ENCODE results near the gene BRD7. TPM values are rescaled to one million over a fixed set of nuclear protein-coding genes. Genes with fewer than 3 reads are reported as not detected.

The BRD7 gene
- total and polyA plus RNA-seq, 2 donors (not counting 3 experiments of a cell fraction or from before 2014, with no cell fraction given): 17.1 to 69.1 TPM

DNA sequence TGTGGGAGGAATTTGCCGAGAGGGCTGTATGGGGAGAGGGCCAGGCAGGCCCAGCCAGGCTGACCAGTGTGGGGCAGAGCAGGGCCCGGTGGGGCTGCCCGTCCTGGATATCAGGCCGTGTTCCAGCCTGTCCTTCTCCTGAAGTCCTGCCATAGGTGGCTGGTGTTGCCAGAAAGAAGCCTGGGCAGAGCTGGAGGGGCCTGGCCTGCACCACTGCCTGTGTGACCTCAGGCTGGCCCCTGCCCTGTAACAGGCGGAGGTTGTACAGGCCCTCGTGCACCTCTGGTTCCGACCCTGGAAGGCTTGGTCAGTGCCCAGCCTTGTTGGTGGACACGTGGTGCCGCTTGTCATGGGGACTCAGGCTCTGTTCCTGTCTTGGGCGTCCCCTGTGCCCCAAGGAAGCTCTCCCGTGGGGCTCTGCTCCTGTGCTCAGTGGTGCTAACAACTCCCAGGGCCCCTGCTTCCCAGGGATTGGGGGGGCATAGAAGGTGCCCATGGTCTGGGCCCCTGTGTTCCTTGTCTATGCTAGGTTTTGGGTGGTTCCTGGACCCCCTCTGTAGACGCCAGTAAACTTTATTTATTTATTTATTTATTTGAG is 69.2 kb downstream of the BRD7 start:
- dilution Hi-C loops (cut with MboI; ENCODE audit: extremely low pct_ligation_motif_present, low sequenced_read_pairs) (no loop called here), intact Hi-C loops (cut with micrococcal nuclease) (no loop called here)
- ChIA-PET CTCF (no interaction called here), POLR2A (no interaction called here)
- FAIRE-seq (no peak), DNase-seq (ENCODE audit: low read depth, low spot score) (no peak)
- Histone ChIP-seq H3K79me2 (ENCODE audit: control insufficient read depth, insufficient read depth, low read length) (no peaks in the 10 kb centered on the region), H2AFZ (ENCODE audit: low read depth, low read length) (no peak overlapping the region), H3K9me3 (replicated peaks; ENCODE audit: control insufficient read depth, insufficient read depth, low read length) (no peaks in the 10 kb centered on the region), H3K4me3 (replicated peaks in 1 of 3; ENCODE audit: insufficient read depth in 1 of 3, low read depth in 1 of 3, low read length in 3 of 3) (no peak overlapping the region), H3K9ac (replicated peaks; ENCODE audit: extremely low read depth, insufficient read depth, low read length) (no peak overlapping the region), H3K4me1 (ENCODE audit: control insufficient read depth, extremely low read depth, insufficient read depth, low read length) (no peaks in the 10 kb centered on the region), H3K27me3 (ENCODE audit: control insufficient read depth in 2 of 2, insufficient read depth in 2 of 2, low read length in 2 of 2) (no peaks in the 10 kb centered on the region), H4K20me1 (replicated peaks; ENCODE audit: control insufficient read depth, extremely low read depth, insufficient read depth, low read length) (no peaks in the 10 kb centered on the region), H3K4me2 (ENCODE audit: insufficient read depth, low read length) (no peak overlapping the region), H3K27ac (ENCODE audit: insufficient read depth, low read depth, low read length) (no peak overlapping the region), H3K36me3 (ENCODE audit: control insufficient read depth in 2 of 2, extremely low read depth in 1 of 2, insufficient read depth in 2 of 2, low read length in 2 of 2) (no peaks in the 10 kb centered on the region), H3K9me1 (replicated peaks; ENCODE audit: control insufficient read depth, extremely low read depth, insufficient read depth, low read length) (no peaks in the 10 kb centered on the region)
- TF ChIP-seq POLR2A (IDR thresholded peaks at IDR 0.05; ENCODE audit: low read depth, low read length): no peak
- no peak for TF ChIP-seq GATA2 (IDR thresholded peaks at IDR 0.05; ENCODE audit: insufficient read depth, insufficient read length, low read depth, low read length)
- no peak for TF ChIP-seq EZH2 (IDR thresholded peaks at IDR 0.05; ENCODE audit: borderline replicate concordance, low read depth, low read length, severe bottlenecking)
- no peak for TF ChIP-seq MYC (IDR thresholded peaks at IDR 0.05; ENCODE audit: low read depth, low read length)
- TF ChIP-seq JUN (IDR thresholded peaks at IDR 0.05; ENCODE audit: borderline replicate concordance, insufficient read depth, insufficient read length, low read depth): no peak
- TF ChIP-seq MAX (IDR thresholded peaks at IDR 0.05; ENCODE audit: insufficient read depth, insufficient read length): no peak
- no peak for TF ChIP-seq FOS (IDR thresholded peaks at IDR 0.05; ENCODE audit: borderline replicate concordance, insufficient read depth, low read length)
- TF ChIP-seq, protein P1, sequence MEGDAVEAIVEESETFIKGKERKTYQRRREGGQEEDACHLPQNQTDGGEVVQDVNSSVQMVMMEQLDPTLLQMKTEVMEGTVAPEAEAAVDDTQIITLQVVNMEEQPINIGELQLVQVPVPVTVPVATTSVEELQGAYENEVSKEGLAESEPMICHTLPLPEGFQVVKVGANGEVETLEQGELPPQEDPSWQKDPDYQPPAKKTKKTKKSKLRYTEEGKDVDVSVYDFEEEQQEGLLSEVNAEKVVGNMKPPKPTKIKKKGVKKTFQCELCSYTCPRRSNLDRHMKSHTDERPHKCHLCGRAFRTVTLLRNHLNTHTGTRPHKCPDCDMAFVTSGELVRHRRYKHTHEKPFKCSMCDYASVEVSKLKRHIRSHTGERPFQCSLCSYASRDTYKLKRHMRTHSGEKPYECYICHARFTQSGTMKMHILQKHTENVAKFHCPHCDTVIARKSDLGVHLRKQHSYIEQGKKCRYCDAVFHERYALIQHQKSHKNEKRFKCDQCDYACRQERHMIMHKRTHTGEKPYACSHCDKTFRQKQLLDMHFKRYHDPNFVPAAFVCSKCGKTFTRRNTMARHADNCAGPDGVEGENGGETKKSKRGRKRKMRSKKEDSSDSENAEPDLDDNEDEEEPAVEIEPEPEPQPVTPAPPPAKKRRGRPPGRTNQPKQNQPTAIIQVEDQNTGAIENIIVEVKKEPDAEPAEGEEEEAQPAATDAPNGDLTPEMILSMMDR (IDR thresholded peaks at IDR 0.05; ENCODE audit: extremely low read depth in 1 of 2, insufficient read depth in 1 of 2, low read depth in 1 of 2, low read length in 2 of 2): no peak
- no peak for TF ChIP-seq POLR2AphosphoS5 (IDR thresholded peaks at IDR 0.05; ENCODE audit: insufficient read depth, low read depth, low read length)
- BruUV-seq (replicated peaks): no TSS peak
